ENCODE results near the gene PDE3A.

The PDE3A gene

GRCh38 chr12:20627001-20627588 lies 258.8 kb downstream of the PDE3A start:
- 0 out of 2 replicates have a peak, but pooled peaks cover 4% of the 10 kb centered on the region for H3F3A ChIP-seq (ENCODE audit: insufficient read depth, low read length)
- no peak overlapping the region for H3K9ac ChIP-seq (ENCODE audit: low read length)
- no peak overlapping the region for H3K27ac ChIP-seq (ENCODE audit: low read length)
- H3K36me3 ChIP-seq (replicated peaks; ENCODE audit: insufficient read depth, low read length): no peaks in the 10 kb centered on the region
- H3K4me2 ChIP-seq (ENCODE audit: low read depth, low read length): no peak overlapping the region
- H3K27me3 ChIP-seq (replicated peaks; ENCODE audit: insufficient read depth, low read length): no peaks in the 10 kb centered on the region
- H3K4me1 ChIP-seq (ENCODE audit: low read length): 0 out of 2 replicates have a peak, but pooled peaks cover 6% of the 10 kb centered on the region
- no peak overlapping the region for H2AFZ ChIP-seq (ENCODE audit: low read length)
- TF ChIP-seq EZH2phosphoT487 (IDR thresholded peaks at IDR 0.05; ENCODE audit: low read length): no peak
- no peak for TF ChIP-seq EZH2 (optimal IDR thresholded peaks at IDR 0.05; ENCODE audit: low read depth, low read length)
- TF ChIP-seq CTCF (IDR thresholded peaks at IDR 0.05; ENCODE audit: low read length): no peak
- no peak for DNase-seq
- H4K20me1 ChIP-seq (ENCODE audit: insufficient read depth, low read length): no peaks in the 10 kb centered on the region
- H3K9me3 ChIP-seq (replicated peaks; ENCODE audit: insufficient read depth, low read length): no peaks in the 10 kb centered on the region
- H3K79me2 ChIP-seq (ENCODE audit: low read length): no peaks in the 10 kb centered on the region
- H3K9me2 ChIP-seq (replicated peaks; ENCODE audit: insufficient read depth, low read length): no peaks in the 10 kb centered on the region
- no peak overlapping the region for H3K4me3 ChIP-seq (ENCODE audit: low read length)

GRCh38 chr12:20628226-20628787 lies 260.0 kb downstream of the PDE3A start:
- H3K4me3 ChIP-seq (ENCODE audit: low read length): no peak overlapping the region
- no peaks in the 10 kb centered on the region for H3K27me3 ChIP-seq (replicated peaks; ENCODE audit: insufficient read depth, low read length)
- H3K4me1 ChIP-seq (ENCODE audit: low read length): 0 out of 2 replicates have a peak, but pooled peaks cover 6% of the 10 kb centered on the region
- 0 out of 2 replicates have a peak, but pooled peaks cover 4% of the 10 kb centered on the region for H3F3A ChIP-seq (ENCODE audit: insufficient read depth, low read length)
- no peak overlapping the region for H2AFZ ChIP-seq (ENCODE audit: low read length)
- H3K4me2 ChIP-seq (ENCODE audit: low read depth, low read length): no peak overlapping the region
- H3K27ac ChIP-seq (ENCODE audit: low read length): no peak overlapping the region
- no peak overlapping the region for H3K9ac ChIP-seq (ENCODE audit: low read length)
- no peak for DNase-seq
- no peaks in the 10 kb centered on the region for H3K9me3 ChIP-seq (replicated peaks; ENCODE audit: insufficient read depth, low read length)
- H3K36me3 ChIP-seq (replicated peaks; ENCODE audit: insufficient read depth, low read length): no peaks in the 10 kb centered on the region
- H3K9me2 ChIP-seq (replicated peaks; ENCODE audit: insufficient read depth, low read length): no peaks in the 10 kb centered on the region
- no peaks in the 10 kb centered on the region for H3K79me2 ChIP-seq (ENCODE audit: low read length)
- TF ChIP-seq CTCF (IDR thresholded peaks at IDR 0.05; ENCODE audit: low read length): no peak
- TF ChIP-seq EZH2phosphoT487 (IDR thresholded peaks at IDR 0.05; ENCODE audit: low read length): no peak
- no peak for TF ChIP-seq EZH2 (optimal IDR thresholded peaks at IDR 0.05; ENCODE audit: low read depth, low read length)
- no peaks in the 10 kb centered on the region for H4K20me1 ChIP-seq (ENCODE audit: insufficient read depth, low read length)

- Histone ChIP-seq H3K27ac (ENCODE audit: low read length) (no peak overlapping the region), H3K9me2 (replicated peaks; ENCODE audit: insufficient read depth, low read length) (no peaks in the 10 kb centered on the region), H3K4me3 (ENCODE audit: low read length) (no peak overlapping the region), H4K20me1 (ENCODE audit: insufficient read depth, low read length) (no peaks in the 10 kb centered on the region), H3K4me2 (ENCODE audit: low read depth, low read length) (no peak overlapping the region), H3K9ac (ENCODE audit: low read length) (no peak overlapping the region), H3K27me3 (replicated peaks; ENCODE audit: insufficient read depth, low read length) (no peaks in the 10 kb centered on the region), H3K4me1 (ENCODE audit: low read length) (0 out of 2 replicates have a peak, but pooled peaks cover 6% of the 10 kb centered on the region), H3K79me2 (ENCODE audit: low read length) (no peaks in the 10 kb centered on the region), H3K36me3 (replicated peaks; ENCODE audit: insufficient read depth, low read length) (no peaks in the 10 kb centered on the region), H2AFZ (ENCODE audit: low read length) (no peak overlapping the region), H3K9me3 (replicated peaks; ENCODE audit: insufficient read depth, low read length) (no peaks in the 10 kb centered on the region), H3F3A (ENCODE audit: insufficient read depth, low read length) (0 out of 2 replicates have a peak, but pooled peaks cover 4% of the 10 kb centered on the region)
- TF ChIP-seq CTCF (IDR thresholded peaks at IDR 0.05; ENCODE audit: low read length) (no peak), EZH2phosphoT487 (IDR thresholded peaks at IDR 0.05; ENCODE audit: low read length) (no peak), EZH2 (optimal IDR thresholded peaks at IDR 0.05; ENCODE audit: low read depth, low read length) (no peak)
- no peak for DNase-seq
Observed at GRCh38 chr12:20628999-20629398, 260.7 kb downstream of the PDE3A start.
